GM12878 (cell line): ENCODE results near the gene DYSF.

Experiments used
- CHD1 ChIP-seq: IDR thresholded peaks from 2 replicates; pipeline ENCODE4 v1.6.1; 2012; ENCODE audit warnings: low read depth, low read length, improper control_type of control experiment
- CREB1 ChIP-seq: IDR thresholded peaks from 2 replicates; pipeline ENCODE4 v1.6.1; 2012; ENCODE audit warnings: low read depth, mild to moderate bottlenecking, inconsistent platforms
- NFIC ChIP-seq: IDR thresholded peaks from 2 replicates; pipeline ENCODE4 v1.6.1; 2012; ENCODE audit warnings: low read depth, mild to moderate bottlenecking, inconsistent platforms, low read length, moderate library complexity
- POLR2A ChIP-seq: IDR thresholded peaks from 2 replicates; pipeline ENCODE4 v1.6.1; 2011; ENCODE audit warnings: low read depth, mild to moderate bottlenecking, low read length
- RAD21 ChIP-seq: IDR thresholded peaks from 2 replicates; pipeline ENCODE4 v1.6.1; 2011; ENCODE audit warnings: mild to moderate bottlenecking, low read depth, low read length, moderate library complexity; ENCODE audit not compliant: insufficient read depth
- TAF1 ChIP-seq: IDR thresholded peaks from 2 replicates; pipeline ENCODE4 v1.6.1; 2011; ENCODE audit warnings: mild to moderate bottlenecking, low read depth, low read length, borderline replicate concordance
- TCF12 ChIP-seq: IDR thresholded peaks from 2 replicates; pipeline ENCODE4 v1.6.1; 2011; ENCODE audit warnings: low read depth, mild to moderate bottlenecking, low read length
- TF ChIP-seq, protein P1 (sequence below), 3 experiments: IDR thresholded peaks in 2 of 3; conservative IDR thresholded peaks in 1 of 3; 2 replicates each; pipeline ENCODE4 v1.5.1; 2011; ENCODE audit warnings: low read depth in 3 of 3, low read length in 3 of 3, mild to moderate bottlenecking in 3 of 3, control low read depth in 2 of 3, moderate library complexity in 2 of 3, inconsistent platforms in 1 of 3, mixed read lengths in 1 of 3; ENCODE audit not compliant: control insufficient read depth in 2 of 3, insufficient read depth in 1 of 3; ENCODE audit errors: extremely low read depth in 1 of 3

DNA sequence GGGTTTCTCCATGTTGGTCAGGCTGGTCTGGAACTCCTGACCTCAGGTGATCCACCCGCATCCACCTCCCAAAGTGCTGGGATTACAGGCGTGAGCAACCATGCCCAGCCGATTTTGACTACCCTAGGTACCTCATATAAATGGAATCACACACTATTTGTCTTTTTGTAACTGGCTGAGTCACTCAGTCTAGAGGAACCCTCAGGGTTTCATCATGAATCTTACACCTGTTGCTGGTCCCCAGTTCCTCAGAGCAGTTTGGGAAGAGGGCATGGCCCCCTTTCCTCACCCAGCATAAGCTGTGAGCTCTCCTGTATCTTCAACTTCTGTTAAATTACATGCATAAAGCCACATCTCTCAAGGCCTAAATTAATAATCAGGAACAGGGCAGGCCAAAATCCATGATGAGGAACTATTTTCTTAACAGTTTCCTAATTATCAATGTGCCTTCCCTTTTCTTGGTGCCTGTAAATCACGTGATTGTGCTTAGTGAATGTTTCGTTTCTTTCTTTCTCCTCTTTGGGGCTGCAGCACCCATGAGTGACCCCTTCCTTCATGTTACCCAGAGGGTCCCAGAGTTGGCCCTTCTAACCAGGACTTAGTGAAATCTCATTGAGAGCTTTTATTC, 20.9 kb downstream of the DYSF start:
- TF ChIP-seq NFIC = no peak
- TF ChIP-seq CHD1 = no peak
- TF ChIP-seq CREB1 = no peak
- TF ChIP-seq TCF12 = no peak
- TF ChIP-seq, protein P1, sequence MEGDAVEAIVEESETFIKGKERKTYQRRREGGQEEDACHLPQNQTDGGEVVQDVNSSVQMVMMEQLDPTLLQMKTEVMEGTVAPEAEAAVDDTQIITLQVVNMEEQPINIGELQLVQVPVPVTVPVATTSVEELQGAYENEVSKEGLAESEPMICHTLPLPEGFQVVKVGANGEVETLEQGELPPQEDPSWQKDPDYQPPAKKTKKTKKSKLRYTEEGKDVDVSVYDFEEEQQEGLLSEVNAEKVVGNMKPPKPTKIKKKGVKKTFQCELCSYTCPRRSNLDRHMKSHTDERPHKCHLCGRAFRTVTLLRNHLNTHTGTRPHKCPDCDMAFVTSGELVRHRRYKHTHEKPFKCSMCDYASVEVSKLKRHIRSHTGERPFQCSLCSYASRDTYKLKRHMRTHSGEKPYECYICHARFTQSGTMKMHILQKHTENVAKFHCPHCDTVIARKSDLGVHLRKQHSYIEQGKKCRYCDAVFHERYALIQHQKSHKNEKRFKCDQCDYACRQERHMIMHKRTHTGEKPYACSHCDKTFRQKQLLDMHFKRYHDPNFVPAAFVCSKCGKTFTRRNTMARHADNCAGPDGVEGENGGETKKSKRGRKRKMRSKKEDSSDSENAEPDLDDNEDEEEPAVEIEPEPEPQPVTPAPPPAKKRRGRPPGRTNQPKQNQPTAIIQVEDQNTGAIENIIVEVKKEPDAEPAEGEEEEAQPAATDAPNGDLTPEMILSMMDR (IDR thresholded peaks at IDR 0.05 in 2 of 3, conservative IDR thresholded peaks at IDR 0.05 in 1 of 3; ENCODE audit: control insufficient read depth in 2 of 3, extremely low read depth in 1 of 3, insufficient read depth in 1 of 3, low read depth in 3 of 3, low read length in 3 of 3) = no peak
- TF ChIP-seq POLR2A = no peak
- TF ChIP-seq RAD21 = no peak
- TF ChIP-seq TAF1 = no peak
